ENCODE results near the gene MANBA.

MANBA gene

GRCh38 chr4:102760645-102761295 lies at the start of gene MANBA:
MANBA (minus strand) TSS chr4:102760968; CDS start chr4:102760894, 74 bp downstream.
- DNase-seq (ENCODE audit: low read depth), result peak; percentile 34

- no peak for DNase-seq (ENCODE audit: low read depth)
Observed at GRCh38 chr4:102809691-102810090, 48.9 kb upstream of the MANBA start.

GRCh38 chr4:102809190-102809589 lies 48.4 kb upstream of the MANBA start:
- no peak for DNase-seq (ENCODE audit: low read depth)

GRCh38 chr4:102808009-102808408 lies 47.2 kb upstream of the MANBA start:
- DNase-seq (ENCODE audit: low read depth), result no peak

- no peak for DNase-seq (ENCODE audit: low read depth)
Observed at GRCh38 chr4:102807345-102807744, 46.6 kb upstream of the MANBA start.

GRCh38 chr4:102799816-102800215 lies 39.0 kb upstream of the MANBA start:
- no peak for DNase-seq (ENCODE audit: low read depth)

- DNase-seq (ENCODE audit: low read depth), result no peak
Observed at GRCh38 chr4:102794999-102795398, 34.2 kb upstream of the MANBA start.

- no peak for DNase-seq (ENCODE audit: low read depth)
Observed at GRCh38 chr4:102792361-102792936, 31.7 kb upstream of the MANBA start.

GRCh38 chr4:102791318-102791835 lies 30.6 kb upstream of the MANBA start:
- no peak for DNase-seq (ENCODE audit: low read depth)

- no peak for DNase-seq (ENCODE audit: low read depth)
Observed at GRCh38 chr4:102789317-102789717, 28.5 kb upstream of the MANBA start.

- DNase-seq (ENCODE audit: low read depth), result no peak
Observed at GRCh38 chr4:102787944-102788343, 27.2 kb upstream of the MANBA start.

- no peak for DNase-seq (ENCODE audit: low read depth)
Observed at GRCh38 chr4:102787096-102787881, 26.5 kb upstream of the MANBA start.

GRCh38 chr4:102786279-102786678 lies 25.5 kb upstream of the MANBA start:
- no peak for DNase-seq (ENCODE audit: low read depth)

- DNase-seq (ENCODE audit: low read depth), result no peak
Observed at GRCh38 chr4:102783006-102783405, 22.2 kb upstream of the MANBA start.

GRCh38 chr4:102781570-102781969 lies 20.8 kb upstream of the MANBA start:
- DNase-seq (ENCODE audit: low read depth), result no peak

- no peak for DNase-seq (ENCODE audit: low read depth)
Observed at GRCh38 chr4:102780476-102781144, 19.8 kb upstream of the MANBA start.

GRCh38 chr4:102779204-102779603 lies 18.4 kb upstream of the MANBA start:
- no peak for DNase-seq (ENCODE audit: low read depth)

GRCh38 chr4:102778720-102779119 lies 18.0 kb upstream of the MANBA start:
- no peak for DNase-seq (ENCODE audit: low read depth)

- no peak for DNase-seq (ENCODE audit: low read depth)
Observed at GRCh38 chr4:102775805-102776204, 15.0 kb upstream of the MANBA start.

- no peak for DNase-seq (ENCODE audit: low read depth)
Observed at GRCh38 chr4:102774254-102774653, 13.5 kb upstream of the MANBA start.

GRCh38 chr4:102772738-102773340 lies 12.1 kb upstream of the MANBA start:
- no peak for DNase-seq (ENCODE audit: low read depth)

- no peak for DNase-seq (ENCODE audit: low read depth)
Observed at GRCh38 chr4:102764901-102765300, 4.1 kb upstream of the MANBA start.

Data from HS-5 (cell line).